GM21367 (cell line): ENCODE data around the gene NDUFA11.

ENCODE experiments used
- ATAC-seq: cut with Tn5 transposase; IDR thresholded peaks from one replicate; pipeline ENCODE4 v1.9.1; 2021; ENCODE audit not compliant: unreplicated experiment

The NDUFA11 gene

DNA sequence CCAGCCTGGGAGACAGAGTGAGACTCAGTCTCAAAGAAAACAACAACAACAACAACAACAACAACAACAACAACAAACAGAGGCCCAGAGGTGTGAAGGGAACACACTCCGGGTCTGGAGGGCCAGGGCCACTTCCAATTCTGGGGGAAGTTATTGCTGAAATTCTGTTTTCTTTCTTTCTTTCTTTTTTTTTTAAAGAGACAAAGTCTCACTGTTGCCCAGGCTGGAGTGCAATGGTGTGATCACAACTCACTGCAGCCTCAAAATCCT is 7.0 kb upstream of the NDUFA11 start:
- no peak for ATAC-seq

- ATAC-seq: no peak
These were observed 5.3 kb upstream of the NDUFA11 start for GRCh38 chr19:5908773-5909442.

DNA sequence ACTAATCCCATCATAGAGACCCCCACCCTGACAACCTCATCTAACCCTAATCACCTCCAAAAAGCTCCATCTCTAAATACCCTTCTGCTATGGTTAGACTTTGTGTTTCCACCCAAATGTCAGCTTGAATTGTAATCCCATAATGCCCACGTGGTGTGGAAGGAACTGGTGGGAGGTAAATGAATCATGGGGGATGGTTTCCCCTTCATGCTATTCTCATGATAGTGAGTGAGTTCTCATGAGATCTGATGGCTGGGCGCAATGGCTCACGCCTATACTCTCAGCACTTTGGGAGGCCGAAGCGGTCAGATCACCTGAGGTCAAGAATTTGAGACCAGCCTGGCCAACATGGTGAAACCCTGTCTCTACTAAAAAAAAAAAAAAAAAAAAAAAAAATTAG is 3.7 kb upstream of the NDUFA11 start:
- ATAC-seq: no peak

DNA sequence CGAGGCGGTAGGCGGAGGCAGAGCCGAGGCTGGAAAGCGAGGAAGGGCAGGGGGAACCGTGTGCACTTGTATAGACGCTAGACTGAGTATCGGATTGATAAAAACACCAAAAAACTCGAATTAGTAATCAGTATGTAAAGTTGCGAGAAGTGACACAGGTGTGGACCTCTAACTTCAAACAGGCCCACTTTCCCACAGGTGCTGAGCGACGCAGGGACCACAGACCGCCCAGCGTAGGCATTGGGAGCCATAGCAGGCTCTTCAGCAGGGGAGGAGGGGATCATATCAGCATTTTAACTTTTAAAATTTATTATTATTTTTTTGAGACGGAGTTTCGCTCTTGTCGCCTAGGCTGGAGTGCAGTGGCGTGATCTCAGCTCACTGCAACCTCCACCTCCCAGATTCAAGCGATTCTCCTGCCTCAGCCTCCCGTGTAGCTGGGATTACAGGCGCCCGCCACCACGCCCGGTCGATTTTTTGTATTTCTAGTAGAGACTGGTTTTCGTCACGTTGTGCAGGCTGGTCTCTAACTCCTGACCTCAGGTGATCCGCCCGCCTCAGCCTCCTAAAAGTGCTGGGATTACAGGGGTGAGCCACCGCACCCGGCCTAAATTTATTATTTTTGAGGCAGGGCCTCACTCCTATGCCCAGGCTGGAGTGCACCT is 1.7 kb upstream of the NDUFA11 start:
- ATAC-seq: no peak

DNA sequence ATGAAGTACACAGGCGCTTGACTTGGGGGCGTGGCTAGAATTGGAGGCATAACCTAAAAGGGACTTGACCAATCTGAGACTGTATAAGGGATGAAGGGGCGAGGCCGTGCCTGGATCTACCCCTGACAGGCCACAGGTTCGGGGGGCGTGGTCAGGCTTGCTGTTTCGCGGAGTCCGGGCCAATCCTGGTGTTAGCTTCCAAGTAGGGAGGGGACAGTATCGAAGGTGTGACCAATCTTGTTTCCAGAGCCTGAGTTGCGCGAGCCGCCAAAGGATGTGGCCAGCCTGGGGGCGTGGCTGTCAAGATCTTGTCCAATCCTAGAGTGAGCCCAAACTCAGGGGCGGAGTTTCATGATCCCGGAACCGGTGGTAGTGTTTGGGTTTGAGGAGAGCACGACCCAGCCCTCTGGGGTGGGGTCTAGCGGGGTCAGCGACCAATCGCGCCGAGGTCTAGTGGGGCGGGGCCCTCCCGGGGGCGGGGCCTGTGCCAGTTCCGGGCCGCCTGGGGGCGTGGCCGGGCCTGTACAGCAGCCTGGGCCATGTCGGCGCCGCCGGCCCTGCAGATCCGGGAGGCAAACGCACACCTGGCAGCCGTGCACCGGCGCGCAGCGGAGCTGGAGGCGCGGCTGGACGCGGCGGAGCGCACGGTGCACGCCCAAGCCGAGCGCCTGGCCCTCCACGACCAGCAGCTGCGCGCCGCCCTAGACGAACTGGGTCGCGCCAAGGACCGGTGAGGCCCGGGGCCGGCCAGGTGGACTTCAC is 943 bp upstream of the NDUFA11 start, which contains the start of gene VMAC:
Gene VMAC (plus strand): TSS at position 521 of the 762 bp plus-strand sequence. CDS start 19 bp downstream, at position 540.
- peak; percentile 70 for ATAC-seq

- ATAC-seq: no peak
These were observed 450 bp downstream of the NDUFA11 start for GRCh38 chr19:5903056-5903623.

- no peak for ATAC-seq
These were observed 2.6 kb downstream of the NDUFA11 start for GRCh38 chr19:5900976-5901375.

DNA sequence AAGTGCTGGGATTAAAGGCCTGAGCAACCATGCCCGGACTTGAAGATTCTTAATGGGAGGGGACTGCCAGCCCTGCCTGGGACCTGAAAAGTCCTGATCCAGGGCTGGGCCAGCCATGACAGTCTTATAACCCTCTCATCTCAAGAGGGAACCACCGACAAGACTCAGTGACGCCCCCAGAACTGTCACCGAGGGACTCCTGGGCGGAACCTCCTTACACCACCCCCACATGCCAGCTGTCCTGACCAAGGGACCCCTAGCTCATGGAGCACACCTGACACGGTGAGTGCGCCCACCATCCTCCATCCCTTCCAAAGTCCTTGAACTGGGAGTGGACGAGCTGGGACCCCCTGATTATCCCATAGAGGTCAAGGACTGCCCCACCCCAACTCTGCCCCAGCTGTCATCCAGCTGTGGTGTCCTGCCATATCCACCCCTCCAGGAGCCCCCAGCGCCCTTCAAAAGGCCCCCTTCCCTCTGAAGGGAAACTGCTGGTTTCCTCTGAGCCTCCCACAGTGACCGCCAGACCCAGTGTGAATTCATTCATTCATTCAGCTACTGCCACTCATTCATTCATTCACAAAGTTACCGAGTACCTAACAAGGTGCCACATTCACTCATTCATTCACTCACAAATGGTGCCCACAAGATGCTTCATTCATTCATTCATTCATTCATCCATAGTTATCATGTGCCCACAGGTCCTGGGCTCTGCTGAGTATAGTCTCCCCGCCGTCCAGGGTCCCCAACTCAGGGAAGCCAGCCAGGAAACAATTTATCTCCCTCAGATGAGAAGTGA is 3.7 kb downstream of the NDUFA11 start:
- no peak for ATAC-seq

DNA sequence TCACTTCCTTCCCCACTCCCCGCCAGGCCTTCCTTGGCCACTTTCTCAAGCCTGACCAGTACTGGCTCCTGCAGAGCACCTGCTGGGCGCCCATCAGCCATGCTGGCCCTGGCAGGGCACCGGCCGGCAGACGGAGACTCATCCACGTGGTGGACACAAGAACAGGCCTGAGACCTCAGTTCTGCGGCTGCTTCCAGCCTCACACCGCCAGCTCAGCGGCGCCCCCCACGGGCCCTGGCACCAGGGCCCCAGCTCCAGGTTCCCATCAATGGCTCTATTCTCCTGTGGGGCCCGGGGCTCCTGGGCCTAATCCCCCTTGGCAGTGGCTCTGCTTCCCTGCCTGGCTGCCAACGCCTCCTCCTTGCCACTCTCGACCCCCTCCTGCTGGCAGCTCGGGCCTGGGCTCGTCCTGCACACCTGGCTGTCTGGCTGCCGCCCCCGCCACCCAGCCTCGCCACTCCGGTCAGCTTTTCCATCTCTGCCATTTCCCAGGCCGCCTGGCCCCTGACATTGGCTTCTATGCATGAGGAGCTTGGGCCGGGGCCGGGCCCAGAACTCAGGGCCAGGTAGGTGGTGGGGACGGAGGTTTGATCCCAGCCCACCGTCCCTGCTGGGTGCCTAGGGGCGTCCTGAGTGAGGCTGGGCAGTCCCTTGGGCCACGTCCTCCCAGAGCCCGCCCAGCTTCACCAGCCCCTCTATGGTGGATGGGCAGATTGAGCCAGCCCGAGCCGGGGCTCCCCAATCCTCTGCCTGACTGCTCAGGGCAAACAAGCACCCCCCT is 6.2 kb downstream of the NDUFA11 start:
- ATAC-seq: no peak

DNA sequence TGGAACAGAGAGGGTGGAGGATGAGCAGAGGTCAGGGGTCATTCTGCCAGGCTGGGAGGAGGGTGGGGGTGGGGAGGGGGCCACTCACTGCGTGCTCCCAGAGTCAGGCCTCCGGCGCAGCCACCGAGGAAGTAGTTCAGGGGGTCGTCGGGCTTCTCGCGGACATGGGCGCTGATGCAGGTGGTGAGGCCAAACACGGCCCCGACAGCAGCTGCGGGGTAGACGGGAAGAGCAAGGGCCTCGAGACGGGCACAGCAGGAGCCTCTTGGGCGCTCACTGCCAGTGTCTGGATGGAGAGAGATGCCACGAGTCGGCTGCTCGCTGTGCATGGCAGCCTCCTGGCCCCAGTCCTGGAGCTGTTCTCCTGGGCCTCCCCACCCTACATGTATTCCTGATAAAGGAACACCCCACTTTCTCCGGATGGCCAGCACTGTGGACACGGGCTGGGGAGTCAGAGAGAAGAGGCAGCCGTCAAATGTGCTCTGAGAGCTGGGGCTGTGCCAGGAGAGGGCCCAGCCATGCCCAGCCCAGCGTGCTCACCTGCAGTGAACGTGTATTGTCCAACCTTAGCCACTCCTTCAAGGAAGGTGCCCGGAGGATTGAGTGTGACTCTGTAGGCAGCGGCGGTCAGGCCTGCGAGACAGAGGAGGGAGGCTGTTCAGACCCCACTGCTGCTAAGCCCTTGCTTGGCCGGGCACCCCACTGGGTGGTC is 7.1 kb downstream of the NDUFA11 start:
- ATAC-seq: no peak

DNA sequence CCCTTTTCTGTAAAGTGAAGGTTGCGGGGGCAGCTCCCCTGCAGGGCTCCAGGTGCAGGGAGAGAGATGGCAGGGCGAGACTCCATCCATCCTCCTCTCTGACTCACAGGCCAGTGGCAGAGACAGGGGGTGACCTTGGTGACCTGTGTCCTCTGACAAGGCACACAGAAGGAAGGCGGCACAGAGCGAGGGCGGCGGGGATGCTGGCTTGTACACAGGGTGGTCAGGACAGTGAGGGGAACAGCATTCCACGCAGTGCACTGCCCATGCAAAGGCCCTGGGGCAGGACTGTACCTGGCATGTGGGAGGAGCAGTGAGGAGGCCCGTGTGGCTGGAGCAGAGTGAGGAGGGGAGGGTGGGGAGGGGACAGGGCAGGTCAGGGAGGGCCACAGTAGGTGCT is 7.7 kb downstream of the NDUFA11 start:
- no peak for ATAC-seq

GRCh38 chr19:5895409-5895808 is 8.2 kb downstream of the NDUFA11 start:
- ATAC-seq: no peak

GRCh38 chr19:5894704-5895349 is 8.8 kb downstream of the NDUFA11 start:
- no peak for ATAC-seq

- ATAC-seq: no peak
These were observed 9.5 kb downstream of the NDUFA11 start for GRCh38 chr19:5893907-5894703.

GRCh38 chr19:5893296-5893903 is 10.2 kb downstream of the NDUFA11 start:
- ATAC-seq: no peak

- no peak for ATAC-seq
These were observed 10.8 kb downstream of the NDUFA11 start for GRCh38 chr19:5892772-5893275.

DNA sequence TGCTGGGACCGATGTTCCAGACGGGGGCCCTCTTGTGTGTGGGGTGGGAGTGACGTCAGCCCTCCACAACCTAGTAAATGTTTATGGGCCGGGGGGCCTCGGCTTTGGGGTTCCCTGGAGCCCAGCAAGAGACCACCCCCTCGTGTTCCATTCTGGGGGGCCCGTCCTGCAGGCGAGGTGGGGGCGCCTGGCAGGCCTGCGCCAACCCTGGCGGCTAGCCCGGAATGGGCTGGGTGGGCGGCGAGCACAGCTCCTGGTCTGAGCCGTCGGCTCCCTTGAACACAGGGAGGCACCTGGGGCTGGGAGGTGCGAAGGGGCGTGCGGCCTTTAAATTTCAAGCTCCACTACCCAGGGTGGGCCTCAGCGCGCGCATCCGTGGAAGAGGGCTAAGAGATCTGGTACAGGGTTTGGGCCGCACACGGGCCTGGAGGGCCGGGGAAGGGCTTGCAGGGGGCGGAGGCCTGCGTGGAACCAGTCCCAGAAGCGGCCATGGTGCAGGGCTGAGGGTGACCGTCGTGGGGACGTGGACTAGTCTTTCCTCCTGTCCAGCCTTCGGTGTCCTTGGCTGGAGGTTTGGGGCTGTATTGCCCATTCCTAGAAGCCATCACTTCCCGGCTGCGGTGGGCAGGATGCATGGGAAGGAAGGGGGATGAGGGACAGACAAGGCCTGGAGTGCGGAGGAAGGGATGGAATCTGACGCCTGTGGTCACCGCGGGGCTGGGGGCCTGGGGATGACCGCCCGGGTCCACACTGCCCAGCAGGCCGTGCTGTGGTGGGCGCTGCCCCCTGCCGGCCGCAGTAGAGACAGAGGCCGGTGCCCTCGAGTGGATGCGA is 11.4 kb downstream of the NDUFA11 start:
- ATAC-seq: no peak
